Measurements from ENCODE around the gene SORBS1.

- TF ChIP-seq CTCF (IDR thresholded peaks at IDR 0.05; ENCODE audit: insufficient read depth, low read depth, low read length) (no peak), EZH2 (IDR thresholded peaks at IDR 0.05; ENCODE audit: insufficient read depth, low read length) (no peak)
Observed at GRCh38 chr10:95266674-95267095, 294.5 kb downstream of the SORBS1 start.

All from astrocyte (in vitro differentiated cells and primary cell).